EL (cell line): ENCODE measurements around the gene PAXIP1.

ENCODE experiments used
- DNase-seq: peaks from one replicate; pipeline ENCODE4 v3.0.0-alpha.2; 2016

Gene PAXIP1

GRCh38 chr7:154990964-154991540, 11.9 kb downstream of the PAXIP1 start:
- DNase-seq = no peak

- DNase-seq = no peak
Observed at GRCh38 chr7:154987571-154987970, 15.4 kb downstream of the PAXIP1 start.

- no peak for DNase-seq
Observed at GRCh38 chr7:154986200-154986945, 16.6 kb downstream of the PAXIP1 start.

GRCh38 chr7:154985230-154985629, 17.7 kb downstream of the PAXIP1 start:
- DNase-seq = no peak

- DNase-seq = no peak
Observed at GRCh38 chr7:154984601-154985188, 18.2 kb downstream of the PAXIP1 start.

- DNase-seq = no peak
Observed at GRCh38 chr7:154978017-154978416, 24.9 kb downstream of the PAXIP1 start.

- no peak for DNase-seq
Observed at GRCh38 chr7:154977250-154977649, 25.7 kb downstream of the PAXIP1 start.

GRCh38 chr7:154976844-154977243, 26.1 kb downstream of the PAXIP1 start:
- DNase-seq = no peak

GRCh38 chr7:154975984-154976383, 26.9 kb downstream of the PAXIP1 start:
- no peak for DNase-seq

GRCh38 chr7:154973381-154973780, 29.5 kb downstream of the PAXIP1 start:
- no peak for DNase-seq

- DNase-seq = no peak
Observed at GRCh38 chr7:154968336-154969001, 34.5 kb downstream of the PAXIP1 start.

- DNase-seq = no peak
Observed at GRCh38 chr7:154967401-154967955, 35.4 kb downstream of the PAXIP1 start.

- DNase-seq = no peak
Observed at GRCh38 chr7:154965014-154965413, 37.9 kb downstream of the PAXIP1 start.

GRCh38 chr7:154960063-154960790, 42.7 kb downstream of the PAXIP1 start:
- DNase-seq = peak; percentile 11

- no peak for DNase-seq
Observed at GRCh38 chr7:154956427-154956826, 46.5 kb downstream of the PAXIP1 start.

- peak; percentile 28 for DNase-seq
Observed at GRCh38 chr7:154953006-154953684, 49.8 kb downstream of the PAXIP1 start.

GRCh38 chr7:154950960-154951359, 52.0 kb downstream of the PAXIP1 start:
- DNase-seq = no peak

- DNase-seq = no peak
Observed at GRCh38 chr7:154947604-154948003, 55.3 kb downstream of the PAXIP1 start.

- no peak for DNase-seq
Observed at GRCh38 chr7:154946166-154946565, 56.8 kb downstream of the PAXIP1 start.

- DNase-seq = no peak
Observed at GRCh38 chr7:154943906-154944305, 59.0 kb downstream of the PAXIP1 start.

- DNase-seq = no peak
Observed at GRCh38 chr7:154942691-154943090, 60.2 kb downstream of the PAXIP1 start.

- DNase-seq = no peak
Observed at GRCh38 chr7:154937837-154938236, 65.1 kb downstream of the PAXIP1 start.
